Measurements from ENCODE around the gene ASB13.

The ASB13 gene

GRCh38 chr10:5603091-5603847 lies 63.1 kb downstream of the ASB13 start:
- Histone ChIP-seq H3K9me3 (ENCODE audit: control insufficient read depth in 5 of 5, low read length in 5 of 5) (peaks cover 0 to 6% (median 0%) of the 10 kb centered on the region in 5 donors), H3K9ac (ENCODE audit: low read length in 5 of 5) (no peak overlapping the region), H3K4me1 (ENCODE audit: control insufficient read depth in 5 of 5, insufficient read depth in 5 of 5, low read length in 5 of 5) (peaks cover 0 to 26% (median 18%) of the 10 kb centered on the region in 5 donors), H3K36me3 (ENCODE audit: control insufficient read depth in 5 of 5, insufficient read depth in 5 of 5, low read length in 5 of 5) (no peaks in the 10 kb centered on the region), H3K27ac (ENCODE audit: low read depth, low read length) (no peak overlapping the region), H3K27me3 (ENCODE audit: control insufficient read depth in 5 of 5, insufficient read depth in 4 of 5, low read length in 5 of 5) (no peaks in the 10 kb centered on the region), H3K4me3 (ENCODE audit: low read depth in 1 of 5, low read length in 5 of 5) (no peak overlapping the region)

- Histone ChIP-seq H3K9me3 (ENCODE audit: control insufficient read depth in 5 of 5, low read length in 5 of 5) (peaks cover 0 to 6% (median 0%) of the 10 kb centered on the region in 5 donors), H3K36me3 (ENCODE audit: control insufficient read depth in 5 of 5, insufficient read depth in 5 of 5, low read length in 5 of 5) (no peaks in the 10 kb centered on the region), H3K27ac (ENCODE audit: low read depth, low read length) (peak overlapping the region; percentile 54), H3K27me3 (ENCODE audit: control insufficient read depth in 5 of 5, insufficient read depth in 4 of 5, low read length in 5 of 5) (no peaks in the 10 kb centered on the region), H3K4me1 (ENCODE audit: control insufficient read depth in 5 of 5, insufficient read depth in 5 of 5, low read length in 5 of 5) (peaks cover 0 to 26% (median 18%) of the 10 kb centered on the region in 5 donors), H3K9ac (ENCODE audit: low read length in 5 of 5) (no peak overlapping the region), H3K4me3 (ENCODE audit: low read depth in 1 of 5, low read length in 5 of 5) (peak overlapping the region in 1 of 5 donors; percentile 10)
Observed at GRCh38 chr10:5601826-5602495, 64.4 kb downstream of the ASB13 start.

- Histone ChIP-seq H3K27me3 (ENCODE audit: control insufficient read depth in 5 of 5, insufficient read depth in 4 of 5, low read length in 5 of 5) (no peaks in the 10 kb centered on the region), H3K4me1 (ENCODE audit: control insufficient read depth in 5 of 5, insufficient read depth in 5 of 5, low read length in 5 of 5) (peaks cover 0 to 32% (median 18%) of the 10 kb centered on the region in 5 donors), H3K36me3 (ENCODE audit: control insufficient read depth in 5 of 5, insufficient read depth in 5 of 5, low read length in 5 of 5) (no peaks in the 10 kb centered on the region), H3K4me3 (ENCODE audit: low read depth in 1 of 5, low read length in 5 of 5) (no peak overlapping the region), H3K9me3 (ENCODE audit: control insufficient read depth in 5 of 5, low read length in 5 of 5) (peaks cover 0 to 6% (median 0%) of the 10 kb centered on the region in 5 donors), H3K27ac (ENCODE audit: low read depth, low read length) (no peak overlapping the region), H3K9ac (ENCODE audit: low read length in 5 of 5) (no peak overlapping the region)
Observed at GRCh38 chr10:5600908-5601307, 65.5 kb downstream of the ASB13 start.

GRCh38 chr10:5599613-5600520 lies 66.5 kb downstream of the ASB13 start:
- Histone ChIP-seq H3K4me1 (ENCODE audit: control insufficient read depth in 5 of 5, insufficient read depth in 5 of 5, low read length in 5 of 5) (peaks cover 0 to 29% (median 20%) of the 10 kb centered on the region in 5 donors), H3K27ac (ENCODE audit: low read depth, low read length) (no peak overlapping the region)

GRCh38 chr10:5598085-5598690 lies 68.2 kb downstream of the ASB13 start:
- Histone ChIP-seq H3K27ac (ENCODE audit: low read depth, low read length) (no peak overlapping the region), H3K4me3 (ENCODE audit: low read depth in 1 of 5, low read length in 5 of 5) (no peak overlapping the region), H3K36me3 (ENCODE audit: control insufficient read depth in 5 of 5, insufficient read depth in 5 of 5, low read length in 5 of 5) (no peaks in the 10 kb centered on the region), H3K4me1 (ENCODE audit: control insufficient read depth in 5 of 5, insufficient read depth in 5 of 5, low read length in 5 of 5) (peaks cover 0 to 32% (median 26%) of the 10 kb centered on the region in 5 donors), H3K9ac (ENCODE audit: low read length in 5 of 5) (no peak overlapping the region), H3K9me3 (ENCODE audit: control insufficient read depth in 5 of 5, low read length in 5 of 5) (peaks cover 0 to 1% (median 0%) of the 10 kb centered on the region in 5 donors), H3K27me3 (ENCODE audit: control insufficient read depth in 5 of 5, insufficient read depth in 4 of 5, low read length in 5 of 5) (no peaks in the 10 kb centered on the region)

More at GRCh38 chr10:5599613-5600520, 66.5 kb downstream of the ASB13 start:
- Histone ChIP-seq H3K27me3 (ENCODE audit: control insufficient read depth in 5 of 5, insufficient read depth in 4 of 5, low read length in 5 of 5) (no peaks in the 10 kb centered on the region), H3K36me3 (ENCODE audit: control insufficient read depth in 5 of 5, insufficient read depth in 5 of 5, low read length in 5 of 5) (no peaks in the 10 kb centered on the region), H3K9me3 (ENCODE audit: control insufficient read depth in 5 of 5, low read length in 5 of 5) (peaks cover 0 to 6% (median 0%) of the 10 kb centered on the region in 5 donors), H3K4me3 (ENCODE audit: low read depth in 1 of 5, low read length in 5 of 5) (no peak overlapping the region), H3K9ac (ENCODE audit: low read length in 5 of 5) (no peak overlapping the region)

- H3K4me3 ChIP-seq (ENCODE audit: low read depth in 1 of 5, low read length in 5 of 5), result no peak overlapping the region
- no peaks in the 10 kb centered on the region for H3K36me3 ChIP-seq (ENCODE audit: control insufficient read depth in 5 of 5, insufficient read depth in 5 of 5, low read length in 5 of 5)
- peaks cover 0 to 4% (median 0%) of the 10 kb centered on the region in 5 donors for H3K27me3 ChIP-seq (ENCODE audit: control insufficient read depth in 5 of 5, insufficient read depth in 4 of 5, low read length in 5 of 5)
- H3K9me3 ChIP-seq (ENCODE audit: control insufficient read depth in 5 of 5, low read length in 5 of 5), result no peaks in the 10 kb centered on the region
- peaks cover 0 to 28% (median 17%) of the 10 kb centered on the region in 5 donors for H3K4me1 ChIP-seq (ENCODE audit: control insufficient read depth in 5 of 5, insufficient read depth in 5 of 5, low read length in 5 of 5)
- no peak overlapping the region for H3K27ac ChIP-seq (ENCODE audit: low read depth, low read length)
- no peak overlapping the region for H3K9ac ChIP-seq (ENCODE audit: low read length in 5 of 5)
Observed at GRCh38 chr10:5596611-5597341, 69.6 kb downstream of the ASB13 start.

GRCh38 chr10:5595994-5596471 lies 70.4 kb downstream of the ASB13 start:
- Histone ChIP-seq H3K27me3 (ENCODE audit: control insufficient read depth in 5 of 5, insufficient read depth in 4 of 5, low read length in 5 of 5) (peaks cover 0 to 5% (median 0%) of the 10 kb centered on the region in 5 donors), H3K9ac (ENCODE audit: low read length in 5 of 5) (no peak overlapping the region), H3K4me1 (ENCODE audit: control insufficient read depth in 5 of 5, insufficient read depth in 5 of 5, low read length in 5 of 5) (peaks cover 0 to 22% (median 10%) of the 10 kb centered on the region in 5 donors), H3K36me3 (ENCODE audit: control insufficient read depth in 5 of 5, insufficient read depth in 5 of 5, low read length in 5 of 5) (no peaks in the 10 kb centered on the region), H3K4me3 (ENCODE audit: low read depth in 1 of 5, low read length in 5 of 5) (no peak overlapping the region), H3K9me3 (ENCODE audit: control insufficient read depth in 5 of 5, low read length in 5 of 5) (no peaks in the 10 kb centered on the region), H3K27ac (ENCODE audit: low read depth, low read length) (no peak overlapping the region)

- H3K9ac ChIP-seq (ENCODE audit: low read length in 5 of 5), result no peak overlapping the region
- H3K36me3 ChIP-seq (ENCODE audit: control insufficient read depth in 5 of 5, insufficient read depth in 5 of 5, low read length in 5 of 5), result no peaks in the 10 kb centered on the region
- peaks cover 0 to 22% (median 8%) of the 10 kb centered on the region in 5 donors for H3K4me1 ChIP-seq (ENCODE audit: control insufficient read depth in 5 of 5, insufficient read depth in 5 of 5, low read length in 5 of 5)
- H3K4me3 ChIP-seq (ENCODE audit: low read depth in 1 of 5, low read length in 5 of 5), result no peak overlapping the region
- no peak overlapping the region for H3K27ac ChIP-seq (ENCODE audit: low read depth, low read length)
- H3K27me3 ChIP-seq (ENCODE audit: control insufficient read depth in 5 of 5, insufficient read depth in 4 of 5, low read length in 5 of 5), result peaks cover 0 to 5% (median 0%) of the 10 kb centered on the region in 5 donors
- H3K9me3 ChIP-seq (ENCODE audit: control insufficient read depth in 5 of 5, low read length in 5 of 5), result no peaks in the 10 kb centered on the region
Observed at GRCh38 chr10:5595591-5595990, 70.8 kb downstream of the ASB13 start.

GRCh38 chr10:5595095-5595494 lies 71.3 kb downstream of the ASB13 start:
- no peaks in the 10 kb centered on the region for H3K9me3 ChIP-seq (ENCODE audit: control insufficient read depth in 5 of 5, low read length in 5 of 5)
- H3K27ac ChIP-seq (ENCODE audit: low read depth, low read length), result no peak overlapping the region
- H3K27me3 ChIP-seq (ENCODE audit: control insufficient read depth in 5 of 5, insufficient read depth in 4 of 5, low read length in 5 of 5), result peaks cover 0 to 5% (median 0%) of the 10 kb centered on the region in 5 donors
- no peak overlapping the region for H3K9ac ChIP-seq (ENCODE audit: low read length in 5 of 5)
- no peaks in the 10 kb centered on the region for H3K36me3 ChIP-seq (ENCODE audit: control insufficient read depth in 5 of 5, insufficient read depth in 5 of 5, low read length in 5 of 5)
- H3K4me1 ChIP-seq (ENCODE audit: control insufficient read depth in 5 of 5, insufficient read depth in 5 of 5, low read length in 5 of 5), result peaks cover 0 to 24% (median 8%) of the 10 kb centered on the region in 5 donors
- no peak overlapping the region for H3K4me3 ChIP-seq (ENCODE audit: low read depth in 1 of 5, low read length in 5 of 5)

Data from subcutaneous abdominal adipose tissue (tissue), 5 donors.